ENCODE data around the gene C19orf53. TPM values are rescaled to one million over a fixed set of nuclear protein-coding genes. Genes with fewer than 3 reads are reported as not detected.
"Not testable (repeated sequence)": the region's sequence is repeated elsewhere in the genome, so short reads cannot be mapped to it uniquely, and the experiment has no call there.

The C19orf53 gene
- total RNA-seq, 1 donor from 2014 or later, result 163 TPM

- no peaks in the 10 kb centered on the region for H3K27me3 ChIP-seq
- no peak for TF ChIP-seq CTCF (IDR thresholded peaks at IDR 0.05)
- intact Hi-C loops (cut with DNase I), result loop anchor here (1.0 to 5.0 kb wide), 5 partner anchors 16 to 370 kb away; partner anchors contain the start of gene PRKACA
- H3K4me3 ChIP-seq, result peak overlapping the region; percentile 78 to 90
- peaks cover 5 to 11% of the 10 kb centered on the region in 2 donors for H3K4me1 ChIP-seq
- DNase-seq (ENCODE audit: low spot score in 2 of 2), result no peak
- peaks cover 5 to 9% of the 10 kb centered on the region in 2 donors for H3K36me3 ChIP-seq
- peak overlapping the region; percentile 80 to 91 for H3K27ac ChIP-seq
- H3K9me3 ChIP-seq, result peaks cover 0 to 3% of the 10 kb centered on the region in 2 donors
Measured at GRCh38 chr19:13747098-13747453, 27.2 kb upstream of the C19orf53 start.

GRCh38 chr19:13748169-13748828 lies 26.0 kb upstream of the C19orf53 start:
- DNase-seq (ENCODE audit: low spot score in 2 of 2), result no peak
- peaks cover 0 to 3% of the 10 kb centered on the region in 2 donors for H3K9me3 ChIP-seq
- no peak for TF ChIP-seq CTCF (IDR thresholded peaks at IDR 0.05)
- H3K27me3 ChIP-seq, result no peaks in the 10 kb centered on the region
- peak overlapping the region; percentile 78 to 90 for H3K4me3 ChIP-seq
- intact Hi-C loops (cut with DNase I), result loop anchor here (1.0 to 5.0 kb wide), 2 partner anchors 16 to 334 kb away; partner anchors contain the start of gene MRI1
- H3K27ac ChIP-seq, result peak overlapping the region; percentile 80 to 91
- H3K36me3 ChIP-seq, result peaks cover 17 to 21% of the 10 kb centered on the region in 2 donors
- peaks cover 5 to 11% of the 10 kb centered on the region in 2 donors for H3K4me1 ChIP-seq

- Histone ChIP-seq H3K27ac (no peak overlapping the region), H3K9me3 (peaks cover 0 to 3% of the 10 kb centered on the region in 2 donors), H3K4me1 (peaks cover 5 to 11% of the 10 kb centered on the region in 2 donors), H3K27me3 (no peaks in the 10 kb centered on the region), H3K4me3 (no peak overlapping the region), H3K36me3 (peaks cover 46 to 53% of the 10 kb centered on the region in 2 donors)
- no peak for TF ChIP-seq CTCF (IDR thresholded peaks at IDR 0.05)
- intact Hi-C loops (cut with DNase I), result no loop called here
- DNase-seq (ENCODE audit: low spot score in 2 of 2), result no peak
Measured at GRCh38 chr19:13751436-13751835, 22.8 kb upstream of the C19orf53 start.

GRCh38 chr19:13753622-13754021 lies 20.6 kb upstream of the C19orf53 start:
- DNase-seq (ENCODE audit: low spot score in 2 of 2); H3K27me3 ChIP-seq; H3K9me3 ChIP-seq; intact Hi-C loops (cut with DNase I); H3K27ac ChIP-seq; H3K4me3 ChIP-seq; H3K4me1 ChIP-seq: not testable (repeated sequence)
- H3K36me3 ChIP-seq, result peaks cover 66 to 74% of the 10 kb centered on the region in 2 donors

- Histone ChIP-seq H3K4me1 (no peaks in the 10 kb centered on the region), H3K36me3 (peaks cover 86 to 100% of the 10 kb centered on the region in 2 donors), H3K4me3 (no peak overlapping the region), H3K27ac (no peak overlapping the region), H3K27me3 (no peaks in the 10 kb centered on the region), H3K9me3 (no peaks in the 10 kb centered on the region)
- intact Hi-C loops (cut with DNase I), result no loop called here
- no peak for DNase-seq (ENCODE audit: low spot score in 2 of 2)
- TF ChIP-seq CTCF (IDR thresholded peaks at IDR 0.05), result no peak
Measured at GRCh38 chr19:13756210-13756609, 18.0 kb upstream of the C19orf53 start.

All from ascending aorta (tissue), 2 donors.